Sigmoid colon (tissue), 4 donors: ENCODE measurements around the gene TRAM2.

ENCODE experiments used
- EP300 ChIP-seq, 4 donors: sonication (generic); formaldehyde crosslinking; IDR thresholded peaks; one replicate each; pipeline ENCODE4 v1.6.1; 2017; ENCODE audit warnings: antibody characterized with exemption in 4 of 4
- POLR2AphosphoS5 ChIP-seq, 4 donors: sonication (generic); formaldehyde crosslinking; IDR thresholded peaks; one replicate each; pipeline ENCODE4 v1.6.1; 2017; ENCODE audit warnings: antibody characterized with exemption in 4 of 4
- TF ChIP-seq, protein P1 (sequence below), 4 experiments: fragments of 450-650 bp in 3 of 4; fragments of 200-600 bp in 1 of 4; IDR thresholded peaks; one replicate each; pipeline ENCODE4 v1.5.1; 2016 to 2019; ENCODE audit warnings: antibody characterized with exemption in 4 of 4, mild to moderate bottlenecking in 3 of 4, moderate library complexity in 2 of 4

DNA sequence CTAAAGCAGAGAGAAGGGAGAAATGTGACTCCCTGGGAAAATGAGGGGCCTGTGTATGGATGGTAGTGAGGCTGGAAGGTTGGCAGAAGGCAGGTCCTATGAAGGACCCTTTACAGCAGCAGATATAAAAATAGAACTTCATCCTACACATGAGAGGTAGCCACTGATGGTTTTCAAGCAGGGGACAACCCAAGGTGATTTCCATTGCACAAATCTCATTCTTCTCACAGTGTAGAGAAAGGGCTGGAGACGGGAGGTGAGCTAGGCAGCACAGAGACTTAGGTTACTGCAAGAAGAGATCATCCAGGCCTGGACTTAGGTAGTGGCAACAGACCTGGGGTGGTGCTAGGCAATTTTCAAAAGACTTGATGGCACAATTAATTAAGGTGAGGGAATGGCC lies 30.7 kb downstream of the TRAM2 start:
- TF ChIP-seq, protein P1, sequence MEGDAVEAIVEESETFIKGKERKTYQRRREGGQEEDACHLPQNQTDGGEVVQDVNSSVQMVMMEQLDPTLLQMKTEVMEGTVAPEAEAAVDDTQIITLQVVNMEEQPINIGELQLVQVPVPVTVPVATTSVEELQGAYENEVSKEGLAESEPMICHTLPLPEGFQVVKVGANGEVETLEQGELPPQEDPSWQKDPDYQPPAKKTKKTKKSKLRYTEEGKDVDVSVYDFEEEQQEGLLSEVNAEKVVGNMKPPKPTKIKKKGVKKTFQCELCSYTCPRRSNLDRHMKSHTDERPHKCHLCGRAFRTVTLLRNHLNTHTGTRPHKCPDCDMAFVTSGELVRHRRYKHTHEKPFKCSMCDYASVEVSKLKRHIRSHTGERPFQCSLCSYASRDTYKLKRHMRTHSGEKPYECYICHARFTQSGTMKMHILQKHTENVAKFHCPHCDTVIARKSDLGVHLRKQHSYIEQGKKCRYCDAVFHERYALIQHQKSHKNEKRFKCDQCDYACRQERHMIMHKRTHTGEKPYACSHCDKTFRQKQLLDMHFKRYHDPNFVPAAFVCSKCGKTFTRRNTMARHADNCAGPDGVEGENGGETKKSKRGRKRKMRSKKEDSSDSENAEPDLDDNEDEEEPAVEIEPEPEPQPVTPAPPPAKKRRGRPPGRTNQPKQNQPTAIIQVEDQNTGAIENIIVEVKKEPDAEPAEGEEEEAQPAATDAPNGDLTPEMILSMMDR (IDR thresholded peaks at IDR 0.05) = no peak
- TF ChIP-seq EP300 (IDR thresholded peaks at IDR 0.05) = no peak
- no peak for TF ChIP-seq POLR2AphosphoS5 (IDR thresholded peaks at IDR 0.05)
